GM12878 (cell line): ENCODE data around the gene EEFSEC. TPM values are rescaled to one million over a fixed set of nuclear protein-coding genes. Genes with fewer than 3 reads are reported as not detected.

Source experiments
- ATAC-seq: fragments of 200-7000 bp; cut with Tn5 transposase; 3 replicates; pipeline ENCODE4 v1.9.1; 2020; ENCODE audit warnings: mild to moderate bottlenecking, moderate library complexity
- BruUV-seq: library from RNA; stranded (reverse); fragments of 400-500 nt; replicated peaks from 2 replicates; lab custom pipeline; 2021; lab: Mats Ljungman, UMichigan
- CTCF ChIA-PET: fragments of 300-600 bp; sonication (Branson Sonifier 250); formaldehyde crosslinking; extraction: SDS; loops from one replicate; lab custom pipeline; 2021; ENCODE audit warnings: inconsistent platforms; lab: Yijun Ruan, JAX
- POLR2A ChIA-PET: fragments of 350-600 bp; formaldehyde crosslinking; extraction: SDS; loops from one replicate; lab custom pipeline; 2021; ENCODE audit warnings: inconsistent platforms; lab: Charles Lee
- RAD21 ChIA-PET: fragments of 300-600 bp; sonication (Branson Sonifier 250); formaldehyde crosslinking; loops from one replicate; lab custom pipeline; 2023; ENCODE audit warnings: antibody characterized with exemption; ENCODE audit not compliant: unreplicated experiment; lab: Charles Lee
- SMC1A ChIA-PET: fragments of 300-600 bp; sonication (Branson Sonifier 250); formaldehyde crosslinking; loops from one replicate; lab custom pipeline; 2023; ENCODE audit not compliant: unreplicated experiment, uncharacterized antibody; lab: Charles Lee
- DNase-seq: peaks from one replicate; pipeline ENCODE4 v3.0.0-alpha.2; 2011; ENCODE audit warnings: low read depth, low spot score
- FAIRE-seq: peaks from 3 replicates; lab custom pipeline; 2011; peaks lifted over from hg19 to GRCh38; lab: Jason Lieb, UNC
- H2AFZ ChIP-seq: 2 replicates; pipeline ENCODE4 v1.6.0; 2011; ENCODE audit warnings: low read depth, low read length, control low read depth; ENCODE audit not compliant: control insufficient read depth
- H3K27ac ChIP-seq: 2 replicates; pipeline ENCODE4 v1.5.1; 2011; ENCODE audit warnings: control low read depth; ENCODE audit not compliant: control insufficient read depth, insufficient read depth
- H3K27me3 ChIP-seq, 2 experiments: replicated peaks in 1 of 2; 2 replicates each; pipeline versions ENCODE4 v1.6.0 to v1.6.1; 2011; ENCODE audit warnings: low read length in 1 of 2; ENCODE audit not compliant: control insufficient read depth in 2 of 2, insufficient read depth in 2 of 2
- H3K36me3 ChIP-seq, 2 experiments: 2 replicates each; pipeline ENCODE4 v1.5.1; 2011; ENCODE audit warnings: low read length in 1 of 2; ENCODE audit not compliant: control insufficient read depth in 2 of 2, insufficient read depth in 2 of 2
- H3K4me1 ChIP-seq: 2 replicates; pipeline ENCODE4 v1.6.1; 2011; ENCODE audit warnings: mild to moderate bottlenecking, low read length, moderate library complexity, mixed read lengths; ENCODE audit not compliant: control insufficient read depth, insufficient read depth
- H3K4me2 ChIP-seq: 2 replicates; pipeline ENCODE4 v1.6.0; 2011; ENCODE audit warnings: control low read depth; ENCODE audit not compliant: control insufficient read depth, insufficient read depth
- H3K4me3 ChIP-seq: fragments of 200-600 bp; sonication (generic); 2 replicates; pipeline ENCODE4 v1.5.1; 2016
- H3K79me2 ChIP-seq: 2 replicates; pipeline ENCODE4 v1.6.0; 2011; ENCODE audit warnings: low read length; ENCODE audit not compliant: control insufficient read depth, insufficient read depth
- H3K9ac ChIP-seq: 2 replicates; pipeline ENCODE4 v1.8.0; 2011; ENCODE audit warnings: low read length, control low read depth, mixed read lengths; ENCODE audit not compliant: control insufficient read depth, insufficient read depth
- H3K9me3 ChIP-seq: replicated peaks from 3 replicates; pipeline ENCODE4 v1.5.1; 2011; ENCODE audit warnings: mild to moderate bottlenecking, low read length; ENCODE audit not compliant: control insufficient read depth, insufficient read depth
- H4K20me1 ChIP-seq: 2 replicates; pipeline ENCODE4 v1.6.0; 2011; ENCODE audit not compliant: control insufficient read depth, insufficient read depth
- E2F8 ChIP-seq: fragments of 450-650 bp; IDR thresholded peaks from 2 replicates; pipeline ENCODE4 v1.6.1; 2018; ENCODE audit warnings: mild to moderate bottlenecking, low read depth, moderate library complexity; ENCODE audit not compliant: partially characterized antibody
- GATAD2B ChIP-seq: fragments of 450-650 bp; conservative IDR thresholded peaks from 2 replicates; pipeline ENCODE4 v1.6.1; 2017; ENCODE audit warnings: low read depth, mild to moderate bottlenecking, moderate library complexity
- PAX5 ChIP-seq: IDR thresholded peaks from 2 replicates; pipeline ENCODE4 v1.6.1; 2011; ENCODE audit warnings: low read depth, low read length, borderline replicate concordance
- WGBS: methylation state at CpG from one replicate; pipeline ENCODE4 v1.1.6; 2016; ENCODE audit warnings: low lambda C conversion rate; ENCODE audit not compliant: insufficient replicate concordance, insufficient coverage; ENCODE audit errors: missing lambda C conversion rate; 5-methylcytosine and 5-hydroxymethylcytosine counted together
- in situ Hi-C: fragments of 300-500 bp; cut with MboI; formaldehyde crosslinking; loops from 9 replicates; pipeline ENCODE4 v1.14.3; 2018; ENCODE audit warnings: mixed read lengths
- intact Hi-C: fragments of 100-400 bp; cut with micrococcal nuclease; formaldehyde crosslinking; loops from one replicate; pipeline ENCODE4 v1.14.2; 2022; ENCODE audit not compliant: unreplicated experiment
- polyA plus RNA-seq, 11 experiments: library from polyadenylated mRNA; depleted of rRNA in 4 of 11; unstranded in 6 of 11; stranded (reverse) in 5 of 11; fragments of >200 nt; fragmentation: Nextera tagmentation in 4 of 11; fragmentation: Illumina TruSeq in 1 of 11; extraction: Ambion mirVana in 4 of 11; extraction: Trizol in 1 of 11; gene quantifications; 1 replicate in 1 of 11; 2 replicates in 10 of 11; pipeline versions ENCODE4 v1.2.1 to v1.2.3, GENCODE V29; 2011 to 2016; ENCODE audit warnings: inconsistent platforms in 2 of 11, missing spikeins in 2 of 11, low read depth in 1 of 11
- total RNA-seq, 4 experiments: library from RNA; depleted of rRNA in 3 of 4; stranded (reverse); fragments of >200 nt in 3 of 4; fragmentation: Illumina TruSeq in 1 of 4; extraction: Trizol in 1 of 4; gene quantifications; 2 replicates each; pipeline versions ENCODE4 v1.2.1 to v1.2.3, GENCODE V29; 2013 to 2021
- TF ChIP-seq, protein P1 (sequence below): fragments of 450-650 bp; formaldehyde crosslinking; IDR thresholded peaks from 2 replicates; pipeline ENCODE4 v1.5.0; 2022; ENCODE audit warnings: mild to moderate bottlenecking, missing genetic modification characterization

The EEFSEC gene
- total and polyA plus RNA-seq, 10 of the 15 experiments (the other 5 are each of a cell fraction or from before 2014, with no cell fraction given), result 0.29 to 29.1 (median 16.1) TPM

- BruUV-seq, result no TSS peak
These were observed 187.1 kb downstream of the EEFSEC start for GRCh38 chr3:128340198-128340903.

More at GRCh38 chr3:128340198-128340903, 187.1 kb downstream of the EEFSEC start:
- ChIA-PET CTCF (no interaction called here), SMC1A (no interaction called here), POLR2A (no interaction called here), RAD21 (interaction anchor here (0.6 kb wide), 1 partner anchor 275 kb away, joined by 3 read pairs; no protein-coding TSS in a partner anchor)
- TF ChIP-seq, protein P1, sequence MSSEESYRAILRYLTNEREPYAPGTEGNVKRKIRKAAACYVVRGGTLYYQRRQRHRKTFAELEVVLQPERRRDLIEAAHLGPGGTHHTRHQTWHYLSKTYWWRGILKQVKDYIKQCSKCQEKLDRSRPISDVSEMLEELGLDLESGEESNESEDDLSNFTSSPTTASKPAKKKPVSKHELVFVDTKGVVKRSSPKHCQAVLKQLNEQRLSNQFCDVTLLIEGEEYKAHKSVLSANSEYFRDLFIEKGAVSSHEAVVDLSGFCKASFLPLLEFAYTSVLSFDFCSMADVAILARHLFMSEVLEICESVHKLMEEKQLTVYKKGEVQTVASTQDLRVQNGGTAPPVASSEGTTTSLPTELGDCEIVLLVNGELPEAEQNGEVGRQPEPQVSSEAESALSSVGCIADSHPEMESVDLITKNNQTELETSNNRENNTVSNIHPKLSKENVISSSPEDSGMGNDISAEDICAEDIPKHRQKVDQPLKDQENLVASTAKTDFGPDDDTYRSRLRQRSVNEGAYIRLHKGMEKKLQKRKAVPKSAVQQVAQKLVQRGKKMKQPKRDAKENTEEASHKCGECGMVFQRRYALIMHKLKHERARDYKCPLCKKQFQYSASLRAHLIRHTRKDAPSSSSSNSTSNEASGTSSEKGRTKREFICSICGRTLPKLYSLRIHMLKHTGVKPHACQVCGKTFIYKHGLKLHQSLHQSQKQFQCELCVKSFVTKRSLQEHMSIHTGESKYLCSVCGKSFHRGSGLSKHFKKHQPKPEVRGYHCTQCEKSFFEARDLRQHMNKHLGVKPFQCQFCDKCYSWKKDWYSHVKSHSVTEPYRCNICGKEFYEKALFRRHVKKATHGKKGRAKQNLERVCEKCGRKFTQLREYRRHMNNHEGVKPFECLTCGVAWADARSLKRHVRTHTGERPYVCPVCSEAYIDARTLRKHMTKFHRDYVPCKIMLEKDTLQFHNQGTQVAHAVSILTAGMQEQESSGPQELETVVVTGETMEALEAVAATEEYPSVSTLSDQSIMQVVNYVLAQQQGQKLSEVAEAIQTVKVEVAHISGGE (CRISPR knock-in tag), result no peak
- no peak for TF ChIP-seq E2F8
- no peak for TF ChIP-seq GATAD2B
- TF ChIP-seq PAX5, result no peak
- no peak overlapping the region for H3K4me3 ChIP-seq
- H3K27me3 ChIP-seq, result no peaks in the 10 kb centered on the region
- H3K9me3 ChIP-seq, result no peaks in the 10 kb centered on the region
- no peak overlapping the region for H3K9ac ChIP-seq
- H3K79me2 ChIP-seq, result no peaks in the 10 kb centered on the region
- intact Hi-C loops, result no loop called here
- 74% methylated on average over 2 of the region's 2 CpGs for WGBS
- H4K20me1 ChIP-seq, result no peaks in the 10 kb centered on the region
- no peak overlapping the region for H3K27ac ChIP-seq
- peaks cover 4 to 7% of the 10 kb centered on the region in 2 experiments; a peak in 2 of 4 replicates for H3K36me3 ChIP-seq
- H3K4me2 ChIP-seq, result no peak overlapping the region
- no peak for FAIRE-seq
- no peaks in the 10 kb centered on the region for H3K4me1 ChIP-seq
- H2AFZ ChIP-seq, result no peak overlapping the region
- no peak for ATAC-seq
- no peak for DNase-seq
- in situ Hi-C loops, result no loop called here
